ENCODE data around the gene KSR2. TPM values are rescaled to one million over a fixed set of nuclear protein-coding genes. Genes with fewer than 3 reads are reported as not detected.

Gene KSR2
- total and polyA plus RNA-seq, 2 of the 4 experiments (the other 2 are of a cell fraction) = not detected

DNA sequence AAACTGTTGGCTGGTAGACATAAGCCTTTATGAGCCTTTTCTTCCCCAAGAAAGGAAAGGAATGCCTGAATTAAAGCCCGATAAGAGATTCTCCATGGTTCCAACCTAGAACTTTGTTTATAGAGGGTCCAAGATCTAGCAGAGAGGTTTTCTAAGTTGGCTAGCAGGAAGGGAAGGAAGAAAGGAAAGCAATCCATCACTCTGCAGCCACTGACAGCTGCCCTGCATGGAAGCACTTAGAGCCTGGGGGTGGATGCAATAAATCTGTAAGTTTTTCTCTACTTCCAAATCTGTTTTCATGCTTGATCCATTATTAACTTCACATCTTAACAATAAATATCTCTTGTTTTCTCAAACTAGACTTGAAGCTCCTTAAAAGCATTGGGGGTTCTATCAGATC, 224.4 kb downstream of the KSR2 start:
- H3K4me3 ChIP-seq (ENCODE audit: insufficient read depth, low read depth, low read length) = no peak overlapping the region
- no TSS peak for BruUV-seq (replicated peaks)
- H3K9me1 ChIP-seq (ENCODE audit: insufficient read depth, low read length) = no peaks in the 10 kb centered on the region
- H3K23ac ChIP-seq (ENCODE audit: low read depth, low read length) = no peak overlapping the region
- peaks cover 17% of the 10 kb centered on the region for H3K9me3 ChIP-seq (ENCODE audit: control insufficient read depth, insufficient read depth, low read length)
- H2BK20ac ChIP-seq (ENCODE audit: low read depth, low read length) = no peak overlapping the region
- in situ Hi-C loops (cut with MboI; ENCODE audit: low sequenced_read_pairs) = no loop called here
- H4K8ac ChIP-seq (ENCODE audit: low read depth in 2 of 2, low read length in 2 of 2) = no peak overlapping the region
- H2BK120ac ChIP-seq (ENCODE audit: low read depth, low read length) = no peak overlapping the region
- H2AK9ac ChIP-seq (replicated peaks; ENCODE audit: low read depth, low read length, poor library complexity) = no peak overlapping the region
- ChIA-PET POLR2A (ENCODE audit: unreplicated experiment) (no interaction called here), CTCF (no interaction called here)
- no peaks in the 10 kb centered on the region for H3K27me3 ChIP-seq (ENCODE audit: control insufficient read depth, insufficient read depth, low read length)
- H2AFZ ChIP-seq (replicated peaks; ENCODE audit: low read length, poor library complexity) = no peak overlapping the region
- H2BK15ac ChIP-seq (ENCODE audit: low read depth, low read length) = no peak overlapping the region
- DNase-seq (no peak), ATAC-seq (ENCODE audit: low read depth) (no peak)
- H3K18ac ChIP-seq (ENCODE audit: low read depth, low read length) = no peak overlapping the region
- no peak overlapping the region for H3K27ac ChIP-seq (ENCODE audit: insufficient read depth, low read length)
- H3K14ac ChIP-seq (replicated peaks; ENCODE audit: low read depth, low read length) = no peak overlapping the region
- H3K4me2 ChIP-seq (ENCODE audit: low read depth, low read length) = no peak overlapping the region
- no peak overlapping the region for H4K91ac ChIP-seq (ENCODE audit: insufficient read depth, low read depth, low read length)
- H3K9ac ChIP-seq (ENCODE audit: low read depth, low read length) = no peak overlapping the region
- H3K4me1 ChIP-seq (ENCODE audit: control insufficient read depth, insufficient read depth, low read length) = no peaks in the 10 kb centered on the region
- TF ChIP-seq CHD1 (IDR thresholded peaks at IDR 0.05; ENCODE audit: low read depth, low read length) = no peak
- TF ChIP-seq MAZ (IDR thresholded peaks at IDR 0.05; ENCODE audit: borderline replicate concordance, low read depth, low read length) = no peak
- TF ChIP-seq, protein P1, sequence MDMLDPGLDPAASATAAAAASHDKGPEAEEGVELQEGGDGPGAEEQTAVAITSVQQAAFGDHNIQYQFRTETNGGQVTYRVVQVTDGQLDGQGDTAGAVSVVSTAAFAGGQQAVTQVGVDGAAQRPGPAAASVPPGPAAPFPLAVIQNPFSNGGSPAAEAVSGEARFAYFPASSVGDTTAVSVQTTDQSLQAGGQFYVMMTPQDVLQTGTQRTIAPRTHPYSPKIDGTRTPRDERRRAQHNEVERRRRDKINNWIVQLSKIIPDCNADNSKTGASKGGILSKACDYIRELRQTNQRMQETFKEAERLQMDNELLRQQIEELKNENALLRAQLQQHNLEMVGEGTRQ (IDR thresholded peaks at IDR 0.05; ENCODE audit: low read depth, low read length) = no peak
- no peak for TF ChIP-seq MXI1 (IDR thresholded peaks at IDR 0.05; ENCODE audit: borderline replicate concordance, low read depth, low read length)
- TF ChIP-seq BHLHE40 (IDR thresholded peaks at IDR 0.05; ENCODE audit: low read depth, low read length) = no peak
- no peak for TF ChIP-seq CEBPB (IDR thresholded peaks at IDR 0.05; ENCODE audit: low read depth, low read length)
- TF ChIP-seq SMC3 (IDR thresholded peaks at IDR 0.05; ENCODE audit: low read depth, low read length) = no peak
- TF ChIP-seq, protein P2, sequence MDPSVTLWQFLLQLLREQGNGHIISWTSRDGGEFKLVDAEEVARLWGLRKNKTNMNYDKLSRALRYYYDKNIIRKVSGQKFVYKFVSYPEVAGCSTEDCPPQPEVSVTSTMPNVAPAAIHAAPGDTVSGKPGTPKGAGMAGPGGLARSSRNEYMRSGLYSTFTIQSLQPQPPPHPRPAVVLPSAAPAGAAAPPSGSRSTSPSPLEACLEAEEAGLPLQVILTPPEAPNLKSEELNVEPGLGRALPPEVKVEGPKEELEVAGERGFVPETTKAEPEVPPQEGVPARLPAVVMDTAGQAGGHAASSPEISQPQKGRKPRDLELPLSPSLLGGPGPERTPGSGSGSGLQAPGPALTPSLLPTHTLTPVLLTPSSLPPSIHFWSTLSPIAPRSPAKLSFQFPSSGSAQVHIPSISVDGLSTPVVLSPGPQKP (IDR thresholded peaks at IDR 0.05; ENCODE audit: borderline replicate concordance, low read depth, low read length) = no peak
- no peak for TF ChIP-seq RCOR1 (IDR thresholded peaks at IDR 0.05; ENCODE audit: insufficient replicate concordance, low read length)
- no peak for TF ChIP-seq RAD21 (IDR thresholded peaks at IDR 0.05; ENCODE audit: low read length)
- TF ChIP-seq NFE2L2 (IDR thresholded peaks at IDR 0.05; ENCODE audit: low read depth, low read length) = no peak
- TF ChIP-seq, protein P3, sequence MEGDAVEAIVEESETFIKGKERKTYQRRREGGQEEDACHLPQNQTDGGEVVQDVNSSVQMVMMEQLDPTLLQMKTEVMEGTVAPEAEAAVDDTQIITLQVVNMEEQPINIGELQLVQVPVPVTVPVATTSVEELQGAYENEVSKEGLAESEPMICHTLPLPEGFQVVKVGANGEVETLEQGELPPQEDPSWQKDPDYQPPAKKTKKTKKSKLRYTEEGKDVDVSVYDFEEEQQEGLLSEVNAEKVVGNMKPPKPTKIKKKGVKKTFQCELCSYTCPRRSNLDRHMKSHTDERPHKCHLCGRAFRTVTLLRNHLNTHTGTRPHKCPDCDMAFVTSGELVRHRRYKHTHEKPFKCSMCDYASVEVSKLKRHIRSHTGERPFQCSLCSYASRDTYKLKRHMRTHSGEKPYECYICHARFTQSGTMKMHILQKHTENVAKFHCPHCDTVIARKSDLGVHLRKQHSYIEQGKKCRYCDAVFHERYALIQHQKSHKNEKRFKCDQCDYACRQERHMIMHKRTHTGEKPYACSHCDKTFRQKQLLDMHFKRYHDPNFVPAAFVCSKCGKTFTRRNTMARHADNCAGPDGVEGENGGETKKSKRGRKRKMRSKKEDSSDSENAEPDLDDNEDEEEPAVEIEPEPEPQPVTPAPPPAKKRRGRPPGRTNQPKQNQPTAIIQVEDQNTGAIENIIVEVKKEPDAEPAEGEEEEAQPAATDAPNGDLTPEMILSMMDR (conservative IDR thresholded peaks at IDR 0.05; ENCODE audit: low read depth, low read length) = no peak
- TF ChIP-seq RFX5 (IDR thresholded peaks at IDR 0.05; ENCODE audit: low read depth, low read length) = no peak
- TF ChIP-seq POLR2A (IDR thresholded peaks at IDR 0.05; ENCODE audit: low read depth, low read length) = no peak
- TF ChIP-seq MAFK (IDR thresholded peaks at IDR 0.05; ENCODE audit: low read depth, low read length) = no peak
- TF ChIP-seq FOS (IDR thresholded peaks at IDR 0.05; ENCODE audit: low read depth, low read length) = no peak
- H2AK5ac ChIP-seq (ENCODE audit: low read depth, low read length) = no peak overlapping the region
- no peaks in the 10 kb centered on the region for H4K20me1 ChIP-seq (ENCODE audit: insufficient read depth, low read length)
- dilution Hi-C loops (cut with HindIII; ENCODE audit: low sequenced_read_pairs, unreplicated experiment) = no loop called here
- intact Hi-C loops (cut with micrococcal nuclease) = no loop called here
- H3K4ac ChIP-seq (ENCODE audit: low read depth, low read length) = no peak overlapping the region
- WGBS, 2 experiments (ENCODE audit: extremely low coverage in 2 of 2, insufficient read length in 1 of 2) = no CpG with 5 or more reads among the region's 1 CpG
- H3K79me1 ChIP-seq (ENCODE audit: low read depth in 1 of 2, low read length in 2 of 2) = no peaks in the 10 kb centered on the region
- no peaks in the 10 kb centered on the region for H3K36me3 ChIP-seq (ENCODE audit: control insufficient read depth, insufficient read depth, low read length)
- no peak overlapping the region for H2BK5ac ChIP-seq (ENCODE audit: low read depth, low read length, poor library complexity, severe bottlenecking)
- no peak overlapping the region for H3K56ac ChIP-seq (ENCODE audit: extremely low read depth, insufficient read depth, low read length)
- no peak overlapping the region for H4K5ac ChIP-seq (ENCODE audit: low read depth, low read length)

Measured in IMR-90 (cell line).